Measurements from ENCODE around the gene TSPAN18.

TSPAN18 gene

GRCh38 chr11:44726283-44727113 lies at the start of gene TSPAN18:
TSPAN18 (plus strand) TSS chr11:44726962; CDS start chr11:44906417, 179,455 bp downstream.
- no peak for TF ChIP-seq CTCF (IDR thresholded peaks at IDR 0.05)
- no peaks in the 10 kb centered on the region for H3K36me3 Mint-ChIP-seq (ENCODE audit: low read depth)
- peaks cover 59% of the 10 kb centered on the region for H3K4me1 Mint-ChIP-seq
- H3K27me3 Mint-ChIP-seq (ENCODE audit: low read depth, poor library complexity), result peaks cover 4% of the 10 kb centered on the region
- peak; percentile 63 for DNase-seq
- no peaks in the 10 kb centered on the region for H3K9me3 Mint-ChIP-seq
- H3K27ac Mint-ChIP-seq, result peak within 1 kb of the TSS; percentile 95
- H3K4me3 Mint-ChIP-seq, result peak within 1 kb of the TSS; percentile 88

GRCh38 chr11:44680982-44681597 lies 45.7 kb upstream of the TSPAN18 start:
- H3K27ac Mint-ChIP-seq, result no peak overlapping the region
- DNase-seq, result no peak
- H3K27me3 Mint-ChIP-seq (ENCODE audit: low read depth, poor library complexity), result peaks cover 30% of the 10 kb centered on the region
- H3K9me3 Mint-ChIP-seq, result no peaks in the 10 kb centered on the region
- peaks cover 25% of the 10 kb centered on the region for H3K4me1 Mint-ChIP-seq
- H3K4me3 Mint-ChIP-seq, result no peak overlapping the region
- no peaks in the 10 kb centered on the region for H3K36me3 Mint-ChIP-seq (ENCODE audit: low read depth)
- TF ChIP-seq CTCF (IDR thresholded peaks at IDR 0.05), result no peak

GRCh38 chr11:44681698-44682097 lies 45.1 kb upstream of the TSPAN18 start:
- Mint-ChIP-seq H3K27ac (no peak overlapping the region), H3K9me3 (no peaks in the 10 kb centered on the region), H3K36me3 (ENCODE audit: low read depth) (no peaks in the 10 kb centered on the region), H3K4me3 (no peak overlapping the region), H3K27me3 (ENCODE audit: low read depth, poor library complexity) (peaks cover 32% of the 10 kb centered on the region), H3K4me1 (peaks cover 25% of the 10 kb centered on the region)
- TF ChIP-seq CTCF (IDR thresholded peaks at IDR 0.05), result no peak
- no peak for DNase-seq

DNA sequence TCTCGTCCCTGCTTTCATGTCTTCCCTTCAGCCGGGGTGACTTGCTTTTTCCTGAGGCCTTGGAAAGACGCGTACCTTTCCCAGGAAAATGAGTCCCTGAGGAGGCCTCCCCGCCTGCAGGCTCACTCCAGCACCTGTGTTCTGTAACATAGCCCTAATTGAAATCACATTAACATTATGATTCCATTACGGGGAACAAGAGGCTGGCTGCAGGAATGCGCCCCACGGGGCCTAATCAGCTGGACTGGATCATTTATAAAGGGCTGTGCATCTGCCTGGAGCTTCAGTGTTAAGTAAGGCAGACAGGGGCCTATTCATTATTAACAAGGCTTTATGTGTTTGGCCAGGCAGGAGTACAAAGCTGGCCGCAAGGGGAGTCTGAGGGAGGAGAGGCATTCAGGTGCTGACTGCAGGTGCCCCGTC lies 41.9 kb upstream of the TSPAN18 start:
- TF ChIP-seq CTCF (IDR thresholded peaks at IDR 0.05), result no peak
- Mint-ChIP-seq H3K36me3 (ENCODE audit: low read depth) (no peaks in the 10 kb centered on the region), H3K27me3 (ENCODE audit: low read depth, poor library complexity) (peaks cover 53% of the 10 kb centered on the region), H3K4me1 (peaks cover 23% of the 10 kb centered on the region), H3K4me3 (no peak overlapping the region), H3K9me3 (no peaks in the 10 kb centered on the region), H3K27ac (no peak overlapping the region)
- no peak for DNase-seq

DNA sequence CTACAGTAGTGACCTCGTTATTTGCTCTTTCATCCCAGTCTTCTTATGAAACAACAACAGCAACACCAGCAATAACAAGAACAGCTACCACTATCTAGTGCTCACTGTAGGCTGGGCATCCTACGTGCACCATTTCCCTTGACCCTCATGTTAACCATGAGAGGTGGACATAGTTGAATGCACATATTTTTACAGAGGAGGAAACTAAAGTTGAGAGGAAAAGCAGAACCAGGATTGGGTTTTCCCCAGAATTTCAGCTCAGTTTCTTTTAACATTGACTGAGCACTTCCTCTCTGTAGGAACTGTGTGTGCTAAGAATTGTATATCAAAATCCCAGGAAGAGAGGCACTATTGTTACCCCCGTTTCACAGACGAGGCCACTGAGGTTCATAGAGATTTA lies 39.4 kb upstream of the TSPAN18 start:
- Mint-ChIP-seq H3K4me3 (no peak overlapping the region), H3K27ac (no peak overlapping the region), H3K9me3 (no peaks in the 10 kb centered on the region), H3K27me3 (ENCODE audit: low read depth, poor library complexity) (peaks cover 44% of the 10 kb centered on the region), H3K36me3 (ENCODE audit: low read depth) (no peaks in the 10 kb centered on the region), H3K4me1 (peaks cover 17% of the 10 kb centered on the region)
- no peak for DNase-seq
- no peak for TF ChIP-seq CTCF (IDR thresholded peaks at IDR 0.05)

Measured in nephron progenitor cell (in vitro differentiated cells).